Skeletal muscle satellite cell (primary cell): ENCODE measurements around the gene BTBD18.

ENCODE experiments used
- H3K27me3 ChIP-seq: 2 replicates; pipeline ENCODE4 v1.7.0; 2013; ENCODE audit warnings: low read length; ENCODE audit not compliant: control insufficient read depth, insufficient read depth
- H3K36me3 ChIP-seq: 2 replicates; pipeline ENCODE4 v1.7.0; 2013; ENCODE audit warnings: mild to moderate bottlenecking, control low read depth, low read length; ENCODE audit not compliant: insufficient read depth
- H3K4me1 ChIP-seq: 2 replicates; pipeline ENCODE4 v1.7.0; 2013; ENCODE audit warnings: low read length; ENCODE audit not compliant: control insufficient read depth, insufficient read depth
- H3K4me2 ChIP-seq: 2 replicates; pipeline ENCODE4 v1.7.0; 2013; ENCODE audit warnings: mild to moderate bottlenecking, low read length
- H3K4me3 ChIP-seq: 2 replicates; pipeline ENCODE4 v1.7.0; 2013; ENCODE audit warnings: low read length
- H3K9ac ChIP-seq: 2 replicates; pipeline ENCODE4 v1.7.0; 2013; ENCODE audit warnings: mild to moderate bottlenecking, low read depth, low read length, moderate library complexity
- H3K9me3 ChIP-seq: replicated peaks from 2 replicates; pipeline ENCODE4 v1.7.0; 2013; ENCODE audit warnings: mild to moderate bottlenecking, control low read depth, low read length

Gene BTBD18

DNA sequence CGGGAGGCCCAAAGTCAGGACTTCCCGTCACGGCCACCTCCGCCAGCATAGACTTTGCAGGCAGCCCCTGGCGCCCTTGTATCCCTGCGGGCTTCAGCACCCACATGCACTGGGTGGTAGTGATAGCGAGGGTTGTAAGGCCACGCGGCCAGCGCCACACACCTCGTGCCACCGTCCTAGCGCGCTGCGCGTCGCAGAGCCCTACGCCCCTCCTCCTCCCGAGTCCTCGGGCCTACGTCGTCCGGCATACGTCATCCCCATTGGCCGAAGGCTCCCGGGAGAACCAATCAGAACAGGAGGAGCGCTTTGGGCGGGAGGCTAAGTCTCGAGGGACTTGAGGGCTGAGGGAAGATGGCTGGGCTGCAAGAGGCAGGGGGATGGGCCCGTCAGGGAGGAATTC is 1.3 kb upstream of the BTBD18 start:
- no peaks in the 10 kb centered on the region for H3K27me3 ChIP-seq
- H3K9me3 ChIP-seq, result no peaks in the 10 kb centered on the region
- no peak overlapping the region for H3K4me3 ChIP-seq
- no peaks in the 10 kb centered on the region for H3K4me1 ChIP-seq
- no peak overlapping the region for H3K9ac ChIP-seq
- H3K4me2 ChIP-seq, result no peak overlapping the region
- no peaks in the 10 kb centered on the region for H3K36me3 ChIP-seq

GRCh38 chr11:57751176-57751575 is 443 bp downstream of the BTBD18 start:
- Histone ChIP-seq H3K9ac (no peak overlapping the region), H3K9me3 (no peaks in the 10 kb centered on the region), H3K36me3 (no peaks in the 10 kb centered on the region), H3K4me1 (no peaks in the 10 kb centered on the region), H3K4me2 (no peak overlapping the region), H3K27me3 (no peaks in the 10 kb centered on the region), H3K4me3 (no peak overlapping the region)

GRCh38 chr11:57746920-57747319 is 4.7 kb downstream of the BTBD18 start:
- H3K9ac ChIP-seq, result no peak overlapping the region

DNA sequence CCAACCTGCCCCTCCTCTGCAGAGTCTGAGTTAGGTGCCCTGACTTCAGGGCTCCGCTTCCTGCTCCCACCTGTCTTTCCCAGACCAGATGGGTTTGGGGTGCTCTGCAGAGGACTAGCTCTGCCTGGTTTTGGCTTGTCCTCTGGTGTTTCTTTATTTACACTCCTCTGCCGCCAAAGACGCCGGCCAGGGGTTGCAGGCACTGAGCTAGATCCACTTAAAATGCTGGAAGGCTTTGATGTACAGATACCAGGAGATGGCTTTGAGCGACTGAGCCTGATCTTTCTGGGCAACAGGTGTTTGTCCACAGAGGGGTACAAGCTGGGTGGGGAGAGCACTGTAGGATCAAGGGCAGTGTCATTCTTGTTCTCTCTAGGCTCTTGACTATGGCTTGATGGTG is 6.4 kb downstream of the BTBD18 start:
- peaks cover 29% of the 10 kb centered on the region for H3K36me3 ChIP-seq
- no peak overlapping the region for H3K4me3 ChIP-seq
- no peak overlapping the region for H3K9ac ChIP-seq
- H3K4me2 ChIP-seq, result no peak overlapping the region
- H3K27me3 ChIP-seq, result no peaks in the 10 kb centered on the region
- H3K4me1 ChIP-seq, result peaks cover 10% of the 10 kb centered on the region
- no peaks in the 10 kb centered on the region for H3K9me3 ChIP-seq

More at GRCh38 chr11:57746920-57747319, 4.7 kb downstream of the BTBD18 start:
- Histone ChIP-seq H3K36me3 (peaks cover 29% of the 10 kb centered on the region), H3K4me3 (no peak overlapping the region), H3K27me3 (no peaks in the 10 kb centered on the region), H3K4me1 (peaks cover 7% of the 10 kb centered on the region), H3K9me3 (no peaks in the 10 kb centered on the region), H3K4me2 (no peak overlapping the region)

GRCh38 chr11:57744357-57744756 is 7.3 kb downstream of the BTBD18 start:
- no peak overlapping the region for H3K4me3 ChIP-seq
- H3K9me3 ChIP-seq, result no peaks in the 10 kb centered on the region
- no peaks in the 10 kb centered on the region for H3K27me3 ChIP-seq
- peaks cover 34% of the 10 kb centered on the region for H3K36me3 ChIP-seq
- no peak overlapping the region for H3K4me2 ChIP-seq
- H3K4me1 ChIP-seq, result peaks cover 10% of the 10 kb centered on the region
- H3K9ac ChIP-seq, result no peak overlapping the region

DNA sequence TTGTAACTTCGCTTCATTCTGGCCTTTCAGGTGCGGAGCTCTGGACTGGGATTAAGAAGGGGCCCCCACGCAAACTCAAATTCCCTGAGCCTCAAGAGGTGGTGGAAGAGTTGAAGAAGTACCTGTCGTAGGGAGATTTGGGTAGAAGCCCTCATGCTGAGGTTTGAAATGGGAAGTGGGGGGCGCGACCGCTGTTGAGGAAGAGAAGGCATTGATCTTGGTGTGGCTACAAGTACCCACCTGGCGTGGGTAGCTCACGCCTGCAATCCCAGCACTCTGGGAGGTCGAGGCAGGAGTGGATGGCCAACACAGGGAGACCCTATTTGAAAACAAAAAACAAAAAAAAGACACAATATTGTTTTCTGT is 9.5 kb downstream of the BTBD18 start:
- Histone ChIP-seq H3K27me3 (no peaks in the 10 kb centered on the region), H3K36me3 (peaks cover 44% of the 10 kb centered on the region), H3K4me2 (peak overlapping the region; percentile 84), H3K9me3 (no peaks in the 10 kb centered on the region), H3K9ac (peak overlapping the region; percentile 95), H3K4me3 (peak overlapping the region; percentile 93), H3K4me1 (peaks cover 10% of the 10 kb centered on the region)

- H3K4me3 ChIP-seq, result peak within 1 kb of the TSS; percentile 93
- H3K4me1 ChIP-seq, result peaks cover 10% of the 10 kb centered on the region
- H3K9me3 ChIP-seq, result no peaks in the 10 kb centered on the region
- H3K36me3 ChIP-seq, result peaks cover 44% of the 10 kb centered on the region
- no peaks in the 10 kb centered on the region for H3K27me3 ChIP-seq
- peak within 1 kb of the TSS; percentile 84 for H3K4me2 ChIP-seq
- H3K9ac ChIP-seq, result peak within 1 kb of the TSS; percentile 95
Observed at GRCh38 chr11:57741132-57742086, 10.2 kb downstream of the BTBD18 start, which contains the start of gene SELENOH. TSS of gene SELENOH (plus strand) at chr11:57741491. CDS start at chr11:57741596, 105 bp downstream.

GRCh38 chr11:57735619-57736298 is 15.9 kb downstream of the BTBD18 start:
- Histone ChIP-seq H3K9me3 (no peaks in the 10 kb centered on the region), H3K36me3 (peaks cover 22% of the 10 kb centered on the region), H3K9ac (no peak overlapping the region), H3K4me3 (no peak overlapping the region), H3K4me1 (peaks cover 1% of the 10 kb centered on the region), H3K4me2 (no peak overlapping the region), H3K27me3 (no peaks in the 10 kb centered on the region)

GRCh38 chr11:57732661-57733060 is 19.0 kb downstream of the BTBD18 start:
- no peak overlapping the region for H3K4me3 ChIP-seq
- H3K9me3 ChIP-seq, result no peaks in the 10 kb centered on the region
- no peak overlapping the region for H3K9ac ChIP-seq
- H3K4me2 ChIP-seq, result no peak overlapping the region
- no peaks in the 10 kb centered on the region for H3K27me3 ChIP-seq
- H3K36me3 ChIP-seq, result peaks cover 9% of the 10 kb centered on the region
- H3K4me1 ChIP-seq, result no peaks in the 10 kb centered on the region

- no peak overlapping the region for H3K9ac ChIP-seq
- H3K9me3 ChIP-seq, result no peaks in the 10 kb centered on the region
- H3K4me3 ChIP-seq, result no peak overlapping the region
- no peaks in the 10 kb centered on the region for H3K27me3 ChIP-seq
- H3K36me3 ChIP-seq, result no peaks in the 10 kb centered on the region
- H3K4me1 ChIP-seq, result no peaks in the 10 kb centered on the region
- no peak overlapping the region for H3K4me2 ChIP-seq
Observed at GRCh38 chr11:57729479-57729878, 22.1 kb downstream of the BTBD18 start.

GRCh38 chr11:57728829-57729228 is 22.8 kb downstream of the BTBD18 start:
- Histone ChIP-seq H3K36me3 (no peaks in the 10 kb centered on the region), H3K9ac (no peak overlapping the region), H3K4me2 (no peak overlapping the region), H3K9me3 (no peaks in the 10 kb centered on the region), H3K4me3 (no peak overlapping the region), H3K4me1 (no peaks in the 10 kb centered on the region), H3K27me3 (no peaks in the 10 kb centered on the region)
